NCI-H187 treated with DMSO at 0.1 percent for 48 hours (cell line): ENCODE results near the gene KCP.
"Not testable (repeated sequence)": the region's sequence is repeated elsewhere in the genome, so short reads cannot be mapped to it uniquely, and the experiment has no call there.

Experiments used
- DNase-seq: peaks from one replicate; lab custom pipeline; 2025; lab: John Stamatoyannopoulos, UW

KCP gene

GRCh38 chr7:128910569-128910945, at the start of gene KCP:
Gene KCP (minus strand): TSS chr7:128910709. CDS start chr7:128910676, 33 bp downstream.
- DNase-seq = no peak

GRCh38 chr7:128959296-128959695, 48.8 kb upstream of the KCP start:
- DNase-seq = no peak

- DNase-seq = no peak
These were observed 45.5 kb upstream of the KCP start for GRCh38 chr7:128955981-128956380.

GRCh38 chr7:128954830-128955802, 44.6 kb upstream of the KCP start:
- no peak for DNase-seq

- no peak for DNase-seq
These were observed 43.6 kb upstream of the KCP start for GRCh38 chr7:128954150-128954549.

- DNase-seq = no peak
These were observed 40.8 kb upstream of the KCP start for GRCh38 chr7:128951296-128951695.

GRCh38 chr7:128948976-128949760, 38.7 kb upstream of the KCP start:
- no peak for DNase-seq

- DNase-seq = no peak
These were observed 37.9 kb upstream of the KCP start for GRCh38 chr7:128948312-128948973.

GRCh38 chr7:128947854-128948253, 37.3 kb upstream of the KCP start:
- no peak for DNase-seq

GRCh38 chr7:128946936-128947830, 36.7 kb upstream of the KCP start:
- DNase-seq = no peak

- no peak for DNase-seq
These were observed 35.3 kb upstream of the KCP start for GRCh38 chr7:128945668-128946366.

GRCh38 chr7:128944487-128945236, 34.2 kb upstream of the KCP start:
- no peak for DNase-seq

- DNase-seq = not testable (repeated sequence)
These were observed 32.7 kb upstream of the KCP start for GRCh38 chr7:128943251-128943650.

GRCh38 chr7:128941946-128942526, 31.5 kb upstream of the KCP start:
- DNase-seq = no peak

GRCh38 chr7:128941323-128941890, 30.9 kb upstream of the KCP start:
- DNase-seq = no peak

GRCh38 chr7:128940494-128941322, 30.2 kb upstream of the KCP start:
- DNase-seq = no peak

GRCh38 chr7:128939861-128940410, 29.4 kb upstream of the KCP start:
- no peak for DNase-seq
